RCC 7860 (cell line): ENCODE data around the gene TNFRSF9.
A peak's percentile ranks its signal among the peaks of the same experiment; 100 is the strongest.
"Not testable (repeated sequence)": the region's sequence is repeated elsewhere in the genome, so short reads cannot be mapped to it uniquely, and the experiment has no call there.

Experiments
- DNase-seq: peaks from one replicate; pipeline ENCODE4 v3.0.0-alpha.2; 2015; ENCODE audit warnings: low spot score
- FAIRE-seq: peaks from 2 replicates; lab custom pipeline; 2012; peaks lifted over from hg19 to GRCh38; lab: Jason Lieb, UNC

Gene TNFRSF9

GRCh38 chr1:7940745-7941436, at the start of gene TNFRSF9:
TNFRSF9 (minus strand) TSS chr1:7940839; CDS start chr1:7939994, 845 bp downstream.
- FAIRE-seq (peak; percentile 71), DNase-seq (peak; percentile 85)

GRCh38 chr1:7989762-7990428, 49.3 kb upstream of the TNFRSF9 start:
- no peak for FAIRE-seq
- no peak for DNase-seq

- FAIRE-seq (no peak), DNase-seq (no peak)
These were observed 47.9 kb upstream of the TNFRSF9 start for GRCh38 chr1:7988576-7988975.

- FAIRE-seq (no peak), DNase-seq (no peak)
These were observed 46.9 kb upstream of the TNFRSF9 start for GRCh38 chr1:7987528-7987927.

- FAIRE-seq = no peak
These were observed 45.4 kb upstream of the TNFRSF9 start for GRCh38 chr1:7985851-7986612.

GRCh38 chr1:7984811-7985210, 44.2 kb upstream of the TNFRSF9 start:
- DNase-seq (no peak), FAIRE-seq (no peak)

More at GRCh38 chr1:7985851-7986612, 45.4 kb upstream of the TNFRSF9 start:
- no peak for DNase-seq

GRCh38 chr1:7983086-7983778, 42.6 kb upstream of the TNFRSF9 start:
- FAIRE-seq = no peak
- no peak for DNase-seq

- DNase-seq = no peak
- FAIRE-seq = no peak
These were observed 40.3 kb upstream of the TNFRSF9 start for GRCh38 chr1:7980984-7981383.

- peak; percentile 74 for DNase-seq
- FAIRE-seq = peak; percentile 75
These were observed 34.7 kb upstream of the TNFRSF9 start for GRCh38 chr1:7975212-7975865.

GRCh38 chr1:7973086-7973485, 32.4 kb upstream of the TNFRSF9 start:
- no peak for DNase-seq
- no peak for FAIRE-seq

GRCh38 chr1:7972285-7972684, 31.6 kb upstream of the TNFRSF9 start:
- FAIRE-seq = no peak
- DNase-seq = no peak

GRCh38 chr1:7971024-7971423, 30.4 kb upstream of the TNFRSF9 start:
- no peak for DNase-seq
- no peak for FAIRE-seq

- FAIRE-seq = no peak
- no peak for DNase-seq
These were observed 29.6 kb upstream of the TNFRSF9 start for GRCh38 chr1:7970246-7970645.

- FAIRE-seq (no peak), DNase-seq (no peak)
These were observed 27.0 kb upstream of the TNFRSF9 start for GRCh38 chr1:7967651-7968050.

GRCh38 chr1:7967196-7967595, 26.6 kb upstream of the TNFRSF9 start:
- DNase-seq = no peak
- no peak for FAIRE-seq

GRCh38 chr1:7964476-7964875, 23.8 kb upstream of the TNFRSF9 start:
- DNase-seq = no peak
- no peak for FAIRE-seq

- FAIRE-seq, DNase-seq: not testable (repeated sequence)
These were observed 23.2 kb upstream of the TNFRSF9 start for GRCh38 chr1:7963841-7964240.

- not testable (repeated sequence) for DNase-seq
These were observed 22.7 kb upstream of the TNFRSF9 start for GRCh38 chr1:7963378-7963730.

GRCh38 chr1:7962636-7963377, 22.2 kb upstream of the TNFRSF9 start:
- DNase-seq (no peak), FAIRE-seq (no peak)

More at GRCh38 chr1:7963378-7963730, 22.7 kb upstream of the TNFRSF9 start:
- FAIRE-seq = not testable (repeated sequence)

- DNase-seq = no peak
- no peak for FAIRE-seq
These were observed 21.3 kb upstream of the TNFRSF9 start for GRCh38 chr1:7962014-7962335.
